IPS-15b (cell line): ENCODE results near the gene IRGQ.
"Not testable (repeated sequence)": the region's sequence is repeated elsewhere in the genome, so short reads cannot be mapped to it uniquely, and the experiment has no call there.

Experiments
- H3K27me3 ChIP-seq: one replicate; pipeline ENCODE4 v1.6.1; 2013; ENCODE audit warnings: low read length; ENCODE audit not compliant: control insufficient read depth, insufficient read depth
- H3K36me3 ChIP-seq: one replicate; pipeline ENCODE4 v1.6.1; 2013; ENCODE audit warnings: low read length; ENCODE audit not compliant: control insufficient read depth, insufficient read depth
- H3K4me1 ChIP-seq: one replicate; pipeline ENCODE4 v1.6.1; 2013; ENCODE audit warnings: mild to moderate bottlenecking, low read length; ENCODE audit not compliant: control insufficient read depth, insufficient read depth
- H3K4me3 ChIP-seq: one replicate; pipeline ENCODE4 v1.5.1; 2013; ENCODE audit warnings: low read depth, low read length
- H3K9ac ChIP-seq: one replicate; pipeline ENCODE4 v1.6.1; 2013; ENCODE audit warnings: low read depth, mild to moderate bottlenecking, low read length
- H3K9me3 ChIP-seq: one replicate; pipeline ENCODE4 v1.6.1; 2013; ENCODE audit warnings: mild to moderate bottlenecking, low read length; ENCODE audit not compliant: control insufficient read depth, insufficient read depth

Gene IRGQ

GRCh38 chr19:43635561-43635940 is 39.6 kb upstream of the IRGQ start:
- H3K27me3 ChIP-seq = peaks cover 70% of the 10 kb centered on the region
- H3K9me3 ChIP-seq, H3K36me3 ChIP-seq, H3K9ac ChIP-seq, H3K4me1 ChIP-seq: not testable (repeated sequence)
- peak overlapping the region; percentile 66 for H3K4me3 ChIP-seq

GRCh38 chr19:43634872-43635560 is 39.1 kb upstream of the IRGQ start:
- Histone ChIP-seq H3K27me3 (peaks cover 65% of the 10 kb centered on the region), H3K9me3 (no peaks in the 10 kb centered on the region), H3K36me3 (no peaks in the 10 kb centered on the region), H3K9ac (peak overlapping the region; percentile 8), H3K4me1 (peaks cover 10% of the 10 kb centered on the region), H3K4me3 (peak overlapping the region; percentile 66)

- H3K9ac ChIP-seq = peak overlapping the region; percentile 8
- H3K4me1 ChIP-seq = peaks cover 10% of the 10 kb centered on the region
- peaks cover 65% of the 10 kb centered on the region for H3K27me3 ChIP-seq
- H3K4me3 ChIP-seq = peak overlapping the region; percentile 66
- H3K36me3 ChIP-seq = no peaks in the 10 kb centered on the region
- no peaks in the 10 kb centered on the region for H3K9me3 ChIP-seq
Measured at GRCh38 chr19:43634506-43634871, 38.6 kb upstream of the IRGQ start.

GRCh38 chr19:43634068-43634467 is 38.1 kb upstream of the IRGQ start:
- Histone ChIP-seq H3K9me3 (no peaks in the 10 kb centered on the region), H3K4me1 (peaks cover 10% of the 10 kb centered on the region), H3K27me3 (peaks cover 64% of the 10 kb centered on the region), H3K36me3 (no peaks in the 10 kb centered on the region), H3K9ac (no peak overlapping the region), H3K4me3 (peak overlapping the region; percentile 16)

DNA sequence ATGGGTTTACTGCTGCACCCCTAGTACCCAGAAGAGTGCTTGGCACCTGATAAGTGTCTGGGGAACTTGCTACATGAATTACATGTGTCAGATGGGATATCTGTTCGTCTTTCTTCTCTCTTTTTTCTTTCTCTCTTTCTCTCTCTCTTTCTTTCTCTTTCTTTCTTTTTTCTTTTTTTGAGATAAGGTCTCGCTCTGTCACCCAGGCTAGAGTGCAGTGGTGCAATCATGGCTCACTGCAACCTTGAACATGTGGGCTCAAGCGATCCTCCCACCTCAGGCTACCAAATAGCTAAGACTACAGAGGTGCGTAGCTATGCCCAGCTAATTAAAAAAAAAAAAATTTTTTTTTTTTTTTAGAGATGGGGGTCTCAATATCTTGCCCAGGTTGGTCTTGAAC is 37.6 kb upstream of the IRGQ start:
- no peaks in the 10 kb centered on the region for H3K36me3 ChIP-seq
- H3K4me1 ChIP-seq = peaks cover 10% of the 10 kb centered on the region
- H3K9ac ChIP-seq = no peak overlapping the region
- H3K4me3 ChIP-seq = no peak overlapping the region
- H3K9me3 ChIP-seq = no peaks in the 10 kb centered on the region
- peaks cover 64% of the 10 kb centered on the region for H3K27me3 ChIP-seq

DNA sequence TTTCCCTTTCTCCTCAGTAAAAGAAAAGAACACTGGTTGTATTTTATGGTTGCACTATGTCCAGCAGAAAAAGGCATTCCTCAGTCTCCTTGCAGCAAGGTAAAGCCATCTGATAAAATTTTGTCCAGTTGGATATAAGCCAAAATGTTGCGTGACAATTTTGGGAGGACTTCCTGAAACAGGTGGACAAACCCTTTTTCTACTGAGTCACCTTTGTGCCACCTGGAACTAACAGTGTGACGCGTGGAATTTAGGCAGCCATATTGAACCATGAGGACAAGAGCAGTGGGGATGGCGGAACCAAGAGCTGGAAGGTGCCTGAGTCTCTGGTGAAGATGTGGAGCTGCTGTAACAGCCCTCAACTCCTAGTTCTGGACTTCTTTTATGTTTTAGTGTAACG is 35.6 kb upstream of the IRGQ start:
- no peak overlapping the region for H3K9ac ChIP-seq
- H3K9me3 ChIP-seq = no peaks in the 10 kb centered on the region
- no peak overlapping the region for H3K4me3 ChIP-seq
- H3K4me1 ChIP-seq = peaks cover 10% of the 10 kb centered on the region
- peaks cover 62% of the 10 kb centered on the region for H3K27me3 ChIP-seq
- no peaks in the 10 kb centered on the region for H3K36me3 ChIP-seq

GRCh38 chr19:43628646-43629326 is 32.9 kb upstream of the IRGQ start:
- H3K36me3 ChIP-seq = no peaks in the 10 kb centered on the region
- peaks cover 55% of the 10 kb centered on the region for H3K27me3 ChIP-seq
- H3K9ac ChIP-seq = no peak overlapping the region
- H3K4me3 ChIP-seq = no peak overlapping the region
- no peaks in the 10 kb centered on the region for H3K9me3 ChIP-seq
- H3K4me1 ChIP-seq = peaks cover 5% of the 10 kb centered on the region

GRCh38 chr19:43626838-43627237 is 30.9 kb upstream of the IRGQ start:
- peaks cover 39% of the 10 kb centered on the region for H3K27me3 ChIP-seq
- H3K9me3 ChIP-seq = no peaks in the 10 kb centered on the region
- no peak overlapping the region for H3K9ac ChIP-seq
- peaks cover 5% of the 10 kb centered on the region for H3K4me1 ChIP-seq
- no peaks in the 10 kb centered on the region for H3K36me3 ChIP-seq
- H3K4me3 ChIP-seq = peak overlapping the region; percentile 1

- no peaks in the 10 kb centered on the region for H3K36me3 ChIP-seq
- no peaks in the 10 kb centered on the region for H3K9me3 ChIP-seq
- H3K27me3 ChIP-seq = peaks cover 33% of the 10 kb centered on the region
- no peak overlapping the region for H3K9ac ChIP-seq
- no peak overlapping the region for H3K4me3 ChIP-seq
- H3K4me1 ChIP-seq = peaks cover 5% of the 10 kb centered on the region
Measured at GRCh38 chr19:43625918-43626579, 30.1 kb upstream of the IRGQ start.

DNA sequence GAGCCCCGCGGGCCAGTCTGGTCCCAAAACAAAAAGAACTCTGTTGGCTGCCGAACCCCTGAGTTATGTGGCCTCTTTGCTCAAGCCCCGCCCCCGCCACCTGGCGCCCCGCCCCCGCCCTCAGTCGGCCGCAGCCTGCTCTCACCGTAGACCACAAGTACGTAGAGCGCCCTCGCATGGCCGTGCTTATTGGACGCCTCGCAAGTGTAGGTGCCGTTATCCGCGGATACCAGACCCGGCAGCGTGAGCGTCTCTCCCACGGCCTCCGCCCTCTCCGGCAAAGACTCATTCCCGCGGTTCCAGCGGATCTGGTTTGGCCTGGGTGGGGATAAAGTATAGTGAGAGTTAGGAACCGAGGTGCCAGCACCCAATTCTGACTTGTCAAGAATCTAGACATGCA is 29.0 kb upstream of the IRGQ start:
- H3K4me3 ChIP-seq = no peak overlapping the region
- H3K27me3 ChIP-seq = peaks cover 33% of the 10 kb centered on the region
- H3K9ac ChIP-seq = no peak overlapping the region
- no peaks in the 10 kb centered on the region for H3K36me3 ChIP-seq
- no peaks in the 10 kb centered on the region for H3K9me3 ChIP-seq
- H3K4me1 ChIP-seq = peaks cover 11% of the 10 kb centered on the region

GRCh38 chr19:43623889-43624670 is 28.1 kb upstream of the IRGQ start:
- Histone ChIP-seq H3K4me1 (peaks cover 11% of the 10 kb centered on the region), H3K27me3 (peaks cover 30% of the 10 kb centered on the region), H3K4me3 (peak overlapping the region; percentile 26), H3K9me3 (no peaks in the 10 kb centered on the region), H3K36me3 (no peaks in the 10 kb centered on the region), H3K9ac (no peak overlapping the region)
